ENCODE results near the gene C1orf52. TPM values are rescaled to one million over a fixed set of nuclear protein-coding genes. Genes with fewer than 3 reads are reported as not detected.

C1orf52 gene
- total and polyA plus RNA-seq, 9 of the 15 experiments (the other 6 are each of a cell fraction or from before 2014, with no cell fraction given), result 17.0 to 38.5 (median 33.0) TPM

DNA sequence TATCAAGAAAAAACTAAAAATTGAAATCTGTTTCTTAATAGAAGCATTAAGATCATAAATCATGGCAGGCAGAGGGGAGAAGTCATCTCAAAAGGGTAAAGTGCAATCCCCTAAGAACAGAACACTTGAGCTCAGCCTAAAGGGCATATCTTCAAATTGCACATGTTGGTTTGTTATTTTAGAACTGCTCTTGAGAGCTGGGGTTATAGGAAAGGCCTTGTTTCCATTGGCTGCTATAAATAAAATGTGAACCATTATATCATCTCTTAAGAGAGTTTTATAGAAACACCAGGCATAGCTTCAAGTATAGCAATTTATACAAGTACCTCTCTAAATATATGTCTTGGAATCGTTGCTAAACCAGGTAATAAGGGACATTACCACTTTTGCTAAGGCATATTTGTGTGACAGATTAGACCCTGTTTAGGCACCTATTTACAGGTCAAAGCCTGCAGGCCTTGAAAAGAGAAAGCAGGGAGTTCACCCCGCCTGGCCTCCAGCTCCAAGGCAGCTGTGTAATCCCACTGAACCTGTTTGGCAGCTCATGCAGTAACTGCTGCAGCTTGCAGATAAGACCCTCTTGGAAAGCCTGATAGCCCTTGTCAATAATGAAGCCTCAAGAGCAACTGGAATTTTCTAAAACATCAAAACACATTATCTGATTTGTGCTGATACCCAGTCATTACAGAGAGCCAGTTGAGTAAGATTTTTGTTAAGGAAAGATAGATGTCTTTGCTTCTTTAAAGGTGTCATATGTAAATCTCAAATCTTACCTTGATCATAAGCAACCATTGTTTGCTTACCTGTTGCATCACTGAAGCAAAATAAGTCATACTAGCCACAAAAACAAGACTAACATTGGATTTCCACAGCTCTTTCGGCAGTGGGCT is 34.5 kb downstream of the C1orf52 start (continued):
- TF ChIP-seq, protein P1, sequence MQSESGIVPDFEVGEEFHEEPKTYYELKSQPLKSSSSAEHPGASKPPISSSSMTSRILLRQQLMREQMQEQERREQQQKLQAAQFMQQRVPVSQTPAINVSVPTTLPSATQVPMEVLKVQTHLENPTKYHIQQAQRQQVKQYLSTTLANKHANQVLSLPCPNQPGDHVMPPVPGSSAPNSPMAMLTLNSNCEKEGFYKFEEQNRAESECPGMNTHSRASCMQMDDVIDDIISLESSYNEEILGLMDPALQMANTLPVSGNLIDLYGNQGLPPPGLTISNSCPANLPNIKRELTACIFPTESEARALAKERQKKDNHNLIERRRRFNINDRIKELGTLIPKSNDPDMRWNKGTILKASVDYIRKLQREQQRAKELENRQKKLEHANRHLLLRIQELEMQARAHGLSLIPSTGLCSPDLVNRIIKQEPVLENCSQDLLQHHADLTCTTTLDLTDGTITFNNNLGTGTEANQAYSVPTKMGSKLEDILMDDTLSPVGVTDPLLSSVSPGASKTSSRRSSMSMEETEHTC (IDR thresholded peaks at IDR 0.05), result peak; percentile 45; the same call in 1 of the 2 replicates
- no peak for TF ChIP-seq SREBF2 (CRISPR knock-in tag; IDR thresholded peaks at IDR 0.05)
- peak; percentile 66 for TF ChIP-seq MBD2 (IDR thresholded peaks at IDR 0.05; ENCODE audit: borderline replicate concordance, low read depth)
- 0 out of 4 replicates have a peak, but pooled peaks of 1 of the 2 experiments have one; percentile 50 for TF ChIP-seq ETV6 (IDR thresholded peaks at IDR 0.05; ENCODE audit: borderline replicate concordance in 1 of 2, low read depth in 2 of 2, low read length in 1 of 2)
- no peak for TF ChIP-seq ETV6 (CRISPR knock-in tag; IDR thresholded peaks at IDR 0.05; ENCODE audit: borderline replicate concordance)
- TF ChIP-seq, protein P2, sequence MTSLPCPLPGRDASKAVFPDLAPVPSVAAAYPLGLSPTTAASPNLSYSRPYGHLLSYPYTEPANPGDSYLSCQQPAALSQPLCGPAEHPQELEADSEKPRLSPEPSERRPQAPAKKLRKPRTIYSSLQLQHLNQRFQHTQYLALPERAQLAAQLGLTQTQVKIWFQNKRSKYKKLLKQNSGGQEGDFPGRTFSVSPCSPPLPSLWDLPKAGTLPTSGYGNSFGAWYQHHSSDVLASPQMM (CRISPR knock-in tag; IDR thresholded peaks at IDR 0.05), result no peak
- no peak; the same call in 1 of the 2 replicates for TF ChIP-seq PTTG1 (tag; IDR thresholded peaks at IDR 0.05; ENCODE audit: low read depth)
- TF ChIP-seq ZNF431 (CRISPR knock-in tag; IDR thresholded peaks at IDR 0.05), result peak; percentile 65; the same call in 1 of the 2 replicates
- no peak for TF ChIP-seq NRF1 (conservative IDR thresholded peaks at IDR 0.05 in 1 of 2, IDR thresholded peaks at IDR 0.05 in 1 of 2)
- no peak for TF ChIP-seq ZNF717 (CRISPR knock-in tag; IDR thresholded peaks at IDR 0.05)
- no peak for TF ChIP-seq SMARCA5 (IDR thresholded peaks at IDR 0.05)
- TF ChIP-seq, protein P3, sequence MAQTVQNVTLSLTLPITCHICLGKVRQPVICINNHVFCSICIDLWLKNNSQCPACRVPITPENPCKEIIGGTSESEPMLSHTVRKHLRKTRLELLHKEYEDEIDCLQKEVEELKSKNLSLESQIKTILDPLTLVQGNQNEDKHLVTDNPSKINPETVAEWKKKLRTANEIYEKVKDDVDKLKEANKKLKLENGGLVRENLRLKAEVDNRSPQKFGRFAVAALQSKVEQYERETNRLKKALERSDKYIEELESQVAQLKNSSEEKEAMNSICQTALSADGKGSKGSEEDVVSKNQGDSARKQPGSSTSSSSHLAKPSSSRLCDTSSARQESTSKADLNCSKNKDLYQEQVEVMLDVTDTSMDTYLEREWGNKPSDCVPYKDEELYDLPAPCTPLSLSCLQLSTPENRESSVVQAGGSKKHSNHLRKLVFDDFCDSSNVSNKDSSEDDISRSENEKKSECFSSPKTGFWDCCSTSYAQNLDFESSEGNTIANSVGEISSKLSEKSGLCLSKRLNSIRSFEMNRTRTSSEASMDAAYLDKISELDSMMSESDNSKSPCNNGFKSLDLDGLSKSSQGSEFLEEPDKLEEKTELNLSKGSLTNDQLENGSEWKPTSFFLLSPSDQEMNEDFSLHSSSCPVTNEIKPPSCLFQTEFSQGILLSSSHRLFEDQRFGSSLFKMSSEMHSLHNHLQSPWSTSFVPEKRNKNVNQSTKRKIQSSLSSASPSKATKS (CRISPR knock-in tag; IDR thresholded peaks at IDR 0.05), result no peak
- TF ChIP-seq PML (IDR thresholded peaks at IDR 0.05; ENCODE audit: low read length), result peak; percentile 98
- TF ChIP-seq ZNF785 (CRISPR knock-in tag; IDR thresholded peaks at IDR 0.05), result no peak
- TF ChIP-seq ZBTB8A (IDR thresholded peaks at IDR 0.05; ENCODE audit: partially characterized antibody), result no peak
- TF ChIP-seq TAF9B (IDR thresholded peaks at IDR 0.05; ENCODE audit: partially characterized antibody), result peak; percentile 49
- TF ChIP-seq ZNF23 (CRISPR knock-in tag; IDR thresholded peaks at IDR 0.05), result no peak
- TF ChIP-seq, protein P4, sequence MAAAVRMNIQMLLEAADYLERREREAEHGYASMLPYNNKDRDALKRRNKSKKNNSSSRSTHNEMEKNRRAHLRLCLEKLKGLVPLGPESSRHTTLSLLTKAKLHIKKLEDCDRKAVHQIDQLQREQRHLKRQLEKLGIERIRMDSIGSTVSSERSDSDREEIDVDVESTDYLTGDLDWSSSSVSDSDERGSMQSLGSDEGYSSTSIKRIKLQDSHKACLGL (CRISPR knock-in tag; IDR thresholded peaks at IDR 0.05; ENCODE audit: borderline replicate concordance, poor library complexity, severe bottlenecking), result no peak
- TF ChIP-seq, protein P5, sequence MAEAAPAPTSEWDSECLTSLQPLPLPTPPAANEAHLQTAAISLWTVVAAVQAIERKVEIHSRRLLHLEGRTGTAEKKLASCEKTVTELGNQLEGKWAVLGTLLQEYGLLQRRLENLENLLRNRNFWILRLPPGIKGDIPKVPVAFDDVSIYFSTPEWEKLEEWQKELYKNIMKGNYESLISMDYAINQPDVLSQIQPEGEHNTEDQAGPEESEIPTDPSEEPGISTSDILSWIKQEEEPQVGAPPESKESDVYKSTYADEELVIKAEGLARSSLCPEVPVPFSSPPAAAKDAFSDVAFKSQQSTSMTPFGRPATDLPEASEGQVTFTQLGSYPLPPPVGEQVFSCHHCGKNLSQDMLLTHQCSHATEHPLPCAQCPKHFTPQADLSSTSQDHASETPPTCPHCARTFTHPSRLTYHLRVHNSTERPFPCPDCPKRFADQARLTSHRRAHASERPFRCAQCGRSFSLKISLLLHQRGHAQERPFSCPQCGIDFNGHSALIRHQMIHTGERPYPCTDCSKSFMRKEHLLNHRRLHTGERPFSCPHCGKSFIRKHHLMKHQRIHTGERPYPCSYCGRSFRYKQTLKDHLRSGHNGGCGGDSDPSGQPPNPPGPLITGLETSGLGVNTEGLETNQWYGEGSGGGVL (CRISPR knock-in tag; IDR thresholded peaks at IDR 0.05), result no peak
- TF ChIP-seq SOX6 (IDR thresholded peaks at IDR 0.05), result peak; percentile 98
- peak in 1 of 2 experiments; percentile 45; a peak in 1 of 4 replicates for TF ChIP-seq MAZ (CRISPR knock-in tag; conservative IDR thresholded peaks at IDR 0.05 in 1 of 2, IDR thresholded peaks at IDR 0.05 in 1 of 2)
- peak; percentile 88 for TF ChIP-seq MTA1 (IDR thresholded peaks at IDR 0.05; ENCODE audit: borderline replicate concordance)
